WTC11 (cell line): ENCODE results near the gene ZCCHC9.

Experiments
- ZNF416 ChIP-seq: fragments of 250-450 bp; sonication (Bioruptor Pico); IDR thresholded peaks from 2 replicates; pipeline ENCODE4 v1.9.0; 2021; ENCODE audit warnings: mild to moderate bottlenecking, inconsistent platforms
- TF ChIP-seq, protein P1 (sequence below): fragments of 200-600 bp; IDR thresholded peaks from 2 replicates; pipeline ENCODE4 v1.8.0; 2022; ENCODE audit warnings: antibody characterized with exemption
- TF ChIP-seq, protein P2 (sequence below): sonication (generic); formaldehyde crosslinking; IDR thresholded peaks from 2 replicates; pipeline ENCODE4 v1.8.0; 2022; ENCODE audit warnings: mild to moderate bottlenecking, missing genetic modification reagents
- TF ChIP-seq, protein P3 (sequence below): sonication (generic); formaldehyde crosslinking; IDR thresholded peaks from 2 replicates; pipeline ENCODE4 v1.8.1; 2023; ENCODE audit warnings: mild to moderate bottlenecking, missing genetic modification reagents, moderate library complexity

- TF ChIP-seq, protein P1, sequence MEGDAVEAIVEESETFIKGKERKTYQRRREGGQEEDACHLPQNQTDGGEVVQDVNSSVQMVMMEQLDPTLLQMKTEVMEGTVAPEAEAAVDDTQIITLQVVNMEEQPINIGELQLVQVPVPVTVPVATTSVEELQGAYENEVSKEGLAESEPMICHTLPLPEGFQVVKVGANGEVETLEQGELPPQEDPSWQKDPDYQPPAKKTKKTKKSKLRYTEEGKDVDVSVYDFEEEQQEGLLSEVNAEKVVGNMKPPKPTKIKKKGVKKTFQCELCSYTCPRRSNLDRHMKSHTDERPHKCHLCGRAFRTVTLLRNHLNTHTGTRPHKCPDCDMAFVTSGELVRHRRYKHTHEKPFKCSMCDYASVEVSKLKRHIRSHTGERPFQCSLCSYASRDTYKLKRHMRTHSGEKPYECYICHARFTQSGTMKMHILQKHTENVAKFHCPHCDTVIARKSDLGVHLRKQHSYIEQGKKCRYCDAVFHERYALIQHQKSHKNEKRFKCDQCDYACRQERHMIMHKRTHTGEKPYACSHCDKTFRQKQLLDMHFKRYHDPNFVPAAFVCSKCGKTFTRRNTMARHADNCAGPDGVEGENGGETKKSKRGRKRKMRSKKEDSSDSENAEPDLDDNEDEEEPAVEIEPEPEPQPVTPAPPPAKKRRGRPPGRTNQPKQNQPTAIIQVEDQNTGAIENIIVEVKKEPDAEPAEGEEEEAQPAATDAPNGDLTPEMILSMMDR: no peak
- no peak for TF ChIP-seq ZNF416 (CRISPR knock-in tag)
- TF ChIP-seq, protein P2, sequence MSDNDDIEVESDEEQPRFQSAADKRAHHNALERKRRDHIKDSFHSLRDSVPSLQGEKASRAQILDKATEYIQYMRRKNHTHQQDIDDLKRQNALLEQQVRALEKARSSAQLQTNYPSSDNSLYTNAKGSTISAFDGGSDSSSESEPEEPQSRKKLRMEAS (CRISPR knock-in tag): no peak
- TF ChIP-seq, protein P3, sequence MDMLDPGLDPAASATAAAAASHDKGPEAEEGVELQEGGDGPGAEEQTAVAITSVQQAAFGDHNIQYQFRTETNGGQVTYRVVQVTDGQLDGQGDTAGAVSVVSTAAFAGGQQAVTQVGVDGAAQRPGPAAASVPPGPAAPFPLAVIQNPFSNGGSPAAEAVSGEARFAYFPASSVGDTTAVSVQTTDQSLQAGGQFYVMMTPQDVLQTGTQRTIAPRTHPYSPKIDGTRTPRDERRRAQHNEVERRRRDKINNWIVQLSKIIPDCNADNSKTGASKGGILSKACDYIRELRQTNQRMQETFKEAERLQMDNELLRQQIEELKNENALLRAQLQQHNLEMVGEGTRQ (CRISPR knock-in tag): no peak
These were observed 1.2 kb downstream of the ZCCHC9 start for GRCh38 chr5:81302596-81302995.
